ENCODE data around the gene SGTB.

SGTB gene, protein sequence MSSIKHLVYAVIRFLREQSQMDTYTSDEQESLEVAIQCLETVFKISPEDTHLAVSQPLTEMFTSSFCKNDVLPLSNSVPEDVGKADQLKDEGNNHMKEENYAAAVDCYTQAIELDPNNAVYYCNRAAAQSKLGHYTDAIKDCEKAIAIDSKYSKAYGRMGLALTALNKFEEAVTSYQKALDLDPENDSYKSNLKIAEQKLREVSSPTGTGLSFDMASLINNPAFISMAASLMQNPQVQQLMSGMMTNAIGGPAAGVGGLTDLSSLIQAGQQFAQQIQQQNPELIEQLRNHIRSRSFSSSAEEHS

DNA sequence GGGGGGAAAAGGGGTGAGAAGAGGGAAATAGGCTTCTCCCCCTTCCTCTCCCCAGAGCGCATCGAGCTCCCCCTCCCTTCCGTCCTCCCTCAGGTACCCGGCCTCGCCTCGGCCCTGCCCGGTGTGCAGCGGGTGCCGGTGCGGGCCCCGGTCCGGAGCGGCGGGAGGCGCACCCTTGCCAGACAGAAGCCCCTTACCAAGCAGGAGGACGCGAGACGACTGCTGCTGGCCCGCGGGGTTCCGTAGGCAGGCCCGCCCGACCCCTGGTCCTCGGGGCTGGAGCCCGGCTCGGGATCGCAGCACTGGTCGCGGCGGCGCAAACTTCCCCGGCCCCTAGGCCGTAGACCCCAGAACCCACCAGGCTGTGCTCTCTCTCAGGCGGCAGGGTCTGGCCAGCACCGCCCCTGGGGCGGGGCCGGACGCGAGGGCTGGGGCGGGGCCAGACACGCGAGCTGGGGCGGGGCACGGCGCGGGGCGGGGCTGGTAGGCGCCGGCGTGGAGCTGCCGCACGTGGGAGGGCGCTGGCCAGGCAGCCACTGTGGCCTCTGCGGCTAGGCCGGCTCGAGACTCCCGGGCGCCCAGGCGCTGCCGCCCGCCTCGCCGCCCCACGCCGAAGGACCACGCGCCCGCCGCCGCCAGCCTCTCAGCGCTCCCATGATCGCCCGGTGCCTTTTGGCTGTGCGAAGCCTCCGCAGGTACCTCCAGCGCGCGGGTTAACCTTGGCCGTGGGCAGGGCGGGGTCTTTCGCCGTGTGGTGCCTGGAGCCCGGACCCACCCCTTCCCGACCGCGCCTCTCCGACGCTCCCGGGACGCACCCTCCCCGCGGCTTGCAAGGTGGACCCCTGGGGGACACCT, at the start of gene SGTB, which contains the start of gene NLN:
Gene SGTB, minus strand, starts transcription at position 390 of the 855 bp plus-strand sequence. CDS start 1,302 bp downstream, outside the sequence.
Gene NLN, plus strand, starts transcription at position 486 of the 855 bp plus-strand sequence. Its CDS starts 169 bp downstream, at position 655.
- DNase-seq (ENCODE audit: low read depth, low spot score): no peak

DNA sequence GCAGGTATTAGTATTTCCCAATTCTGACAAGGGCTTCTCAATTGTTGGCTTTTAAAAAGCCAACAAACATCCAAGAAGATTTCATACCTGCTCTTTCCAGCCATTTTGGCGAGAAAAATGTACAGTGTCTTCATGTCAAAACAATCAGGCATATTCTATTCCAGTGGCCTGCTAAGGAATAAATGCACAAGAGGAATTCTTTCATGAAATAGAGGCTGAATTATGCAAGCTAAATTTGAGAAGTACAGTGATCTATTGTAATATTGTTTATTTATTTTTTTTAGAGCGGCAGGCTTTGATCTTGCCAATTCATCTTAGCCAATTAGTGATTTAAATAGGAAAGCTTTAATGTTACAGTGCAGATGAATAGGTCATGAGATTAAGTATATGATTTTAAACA, 49.4 kb upstream of the SGTB start:
- no peak for DNase-seq (ENCODE audit: low read depth, low spot score)

DNA sequence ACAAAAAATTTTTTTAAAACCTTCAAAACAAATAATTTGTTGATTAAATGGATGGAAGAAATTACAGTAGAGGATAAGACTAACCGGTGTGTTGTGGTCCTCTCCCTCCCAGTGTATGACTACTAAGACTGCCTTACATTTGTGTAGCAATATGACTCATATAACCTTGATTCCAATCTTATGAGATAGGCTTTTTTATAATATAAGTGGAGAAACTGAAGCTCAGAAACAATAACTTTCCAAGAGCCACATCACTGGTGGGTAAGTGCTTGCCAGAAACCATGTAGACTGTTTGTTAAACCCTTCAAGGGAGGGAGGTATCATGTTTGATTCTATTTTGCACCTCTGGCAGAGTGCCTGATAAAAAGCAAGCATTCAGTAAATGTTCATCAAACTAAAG, 47.6 kb upstream of the SGTB start:
- DNase-seq (ENCODE audit: low read depth, low spot score): peak; percentile 44

DNA sequence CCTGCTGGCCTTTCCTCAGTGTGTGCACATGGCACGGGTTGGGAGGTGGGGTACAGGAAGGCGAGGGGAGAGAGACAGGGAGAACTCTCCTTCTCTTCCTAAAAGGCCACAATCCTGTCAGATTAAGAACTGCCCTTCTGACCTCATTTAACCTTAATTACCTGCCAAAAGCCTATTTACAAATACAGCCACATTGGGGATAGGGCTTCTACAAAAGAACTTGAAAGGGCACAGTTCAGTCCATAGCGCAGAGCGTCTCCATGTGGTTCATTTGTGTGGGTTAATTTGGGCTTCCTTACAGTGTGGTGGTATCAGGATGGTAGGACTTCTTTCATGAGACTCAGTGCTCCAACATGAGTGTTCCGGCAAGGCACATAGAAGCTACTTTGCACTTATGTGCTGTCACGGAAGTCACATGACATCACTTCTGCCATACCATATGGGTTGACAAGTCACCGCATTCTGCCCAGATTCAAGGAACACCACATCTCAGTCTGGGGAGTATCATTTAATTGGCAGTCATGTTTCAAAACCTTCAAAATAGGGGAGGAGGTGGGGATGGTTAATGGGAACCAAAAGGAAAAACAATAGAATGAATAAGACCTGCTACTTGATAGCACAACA, 46.9 kb upstream of the SGTB start:
- DNase-seq (ENCODE audit: low read depth, low spot score): no peak

DNA sequence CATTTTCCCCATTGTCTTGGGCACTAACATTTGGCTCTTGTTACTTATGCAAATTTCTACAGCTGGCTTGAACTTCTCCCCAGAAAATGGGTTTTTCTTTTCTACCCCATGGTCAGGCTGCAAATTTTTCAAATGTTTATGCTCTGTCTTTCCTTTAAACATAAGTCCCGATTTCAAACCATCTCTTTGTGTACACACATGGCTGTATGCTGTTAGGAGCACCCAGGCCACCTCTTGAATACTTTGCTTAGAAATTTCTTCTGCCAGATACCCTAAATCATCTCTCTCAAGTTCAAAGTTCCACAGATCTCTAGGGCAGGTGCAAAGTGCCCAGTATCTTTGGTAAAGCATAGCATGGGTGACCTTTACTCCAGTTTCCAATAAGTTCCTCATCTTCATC, 45.7 kb upstream of the SGTB start:
- no peak for DNase-seq (ENCODE audit: low read depth, low spot score)

DNA sequence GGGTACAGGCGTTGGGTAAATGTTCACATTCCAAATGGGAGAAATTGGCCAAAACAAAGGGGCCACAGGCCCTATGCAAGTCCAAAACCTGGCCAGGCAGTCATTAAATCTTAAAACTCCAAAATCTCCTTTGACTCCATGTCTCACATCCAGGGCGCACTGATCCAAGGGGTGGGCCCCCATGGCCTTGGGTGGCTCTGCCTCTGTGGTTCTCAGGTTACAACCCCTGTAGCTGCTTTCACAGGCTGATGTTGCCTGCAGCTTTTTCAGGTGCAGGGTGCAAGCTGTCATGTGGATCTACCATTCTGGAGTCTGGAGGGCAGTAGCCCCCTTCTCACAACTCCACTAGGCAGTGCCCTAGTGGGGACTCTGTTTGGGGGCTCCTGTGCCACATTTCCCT, 44.9 kb upstream of the SGTB start:
- no peak for DNase-seq (ENCODE audit: low read depth, low spot score)

DNA sequence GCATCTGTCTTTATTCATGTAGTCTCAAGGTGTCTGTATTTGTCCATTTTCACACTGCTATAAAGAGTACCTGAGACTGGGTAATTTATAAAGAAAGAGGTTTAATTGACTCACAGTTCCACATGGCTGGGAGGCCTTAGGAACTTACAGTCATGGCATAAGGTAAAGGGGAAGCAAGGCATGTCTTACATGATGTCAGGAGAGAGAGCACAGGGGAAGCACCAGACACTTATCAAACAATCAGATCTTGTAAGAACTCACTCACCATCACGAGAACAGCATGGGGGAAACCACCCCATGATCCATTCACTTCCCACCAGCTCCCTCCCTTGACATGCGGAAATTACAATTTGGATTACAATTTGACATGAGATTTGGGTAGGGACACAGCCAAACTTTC, 44.3 kb upstream of the SGTB start:
- DNase-seq (ENCODE audit: low read depth, low spot score): no peak

DNA sequence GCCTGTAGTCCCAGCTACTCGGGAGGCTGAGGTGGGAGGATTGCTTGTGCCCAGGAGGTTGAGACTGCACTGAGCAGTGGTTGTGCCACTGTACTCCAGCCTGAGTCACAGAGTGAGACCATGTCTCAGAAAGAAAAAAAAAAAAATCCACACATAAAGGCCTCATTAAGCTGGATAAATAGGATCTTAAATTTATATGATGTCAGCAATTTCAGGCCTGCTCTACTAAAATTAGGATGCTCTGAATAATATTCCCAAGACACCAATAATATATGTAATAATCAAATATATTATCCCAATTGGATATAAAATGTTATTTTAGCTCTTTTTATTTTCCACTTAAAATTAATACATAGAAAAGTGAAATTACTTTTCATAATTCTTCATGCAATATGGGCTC, 43.7 kb upstream of the SGTB start:
- DNase-seq (ENCODE audit: low read depth, low spot score): no peak

DNA sequence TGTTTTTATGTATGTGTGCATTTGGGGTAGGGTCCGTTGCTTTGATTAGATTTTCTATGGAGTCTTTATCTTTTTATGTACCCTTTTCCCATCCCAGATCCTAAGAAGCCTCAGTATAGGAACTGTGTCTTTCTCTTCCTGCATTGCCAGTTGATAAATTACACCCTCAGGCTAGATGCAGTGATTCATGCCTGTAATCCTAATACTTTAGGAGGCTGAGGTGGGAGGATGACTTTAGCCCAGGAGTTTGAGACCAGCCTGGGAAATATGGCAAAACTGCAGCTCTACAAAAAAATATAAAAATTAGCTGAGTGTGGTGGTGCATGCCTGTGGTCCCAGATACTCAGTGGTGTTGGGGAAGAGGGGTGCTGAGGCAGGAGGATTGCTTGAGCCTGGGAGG, 40.3 kb upstream of the SGTB start:
- DNase-seq (ENCODE audit: low read depth, low spot score): no peak

DNA sequence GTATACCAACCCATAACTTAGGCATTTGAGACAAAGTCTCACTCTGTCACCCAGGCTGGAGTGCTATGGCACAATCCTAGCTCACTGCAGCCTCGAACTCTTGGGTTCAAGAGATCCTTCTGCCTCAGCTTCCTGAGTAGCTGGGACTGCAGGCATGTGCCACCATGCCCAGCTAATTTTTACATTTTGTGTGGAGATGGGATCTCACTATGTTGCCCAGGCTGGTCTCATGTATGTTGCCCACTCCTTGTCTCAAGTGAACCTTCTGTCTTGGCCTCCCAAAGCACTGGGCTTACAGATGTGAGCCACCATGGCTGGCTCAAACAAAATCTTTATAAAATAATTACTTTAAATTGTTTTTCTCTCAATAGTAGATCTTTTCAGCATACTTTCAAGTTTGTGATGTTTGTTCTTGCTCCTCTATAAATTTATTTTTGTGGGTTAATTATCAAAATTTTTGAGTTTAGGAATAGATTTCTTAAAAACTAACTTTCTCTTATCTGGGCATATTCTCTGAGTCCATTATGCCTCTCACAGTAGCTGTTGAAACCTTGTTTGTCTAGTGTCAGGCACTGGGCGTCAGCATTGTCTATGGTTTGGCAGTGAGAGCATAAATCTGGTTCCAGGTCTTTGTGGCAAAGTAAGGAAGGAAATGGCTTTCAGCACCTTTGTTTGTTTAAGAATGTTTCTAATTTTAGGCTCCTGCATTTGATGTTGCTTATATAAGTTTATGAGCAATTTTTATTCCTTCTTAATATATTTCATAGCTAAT, 38.8 kb upstream of the SGTB start:
- DNase-seq (ENCODE audit: low read depth, low spot score): no peak

DNA sequence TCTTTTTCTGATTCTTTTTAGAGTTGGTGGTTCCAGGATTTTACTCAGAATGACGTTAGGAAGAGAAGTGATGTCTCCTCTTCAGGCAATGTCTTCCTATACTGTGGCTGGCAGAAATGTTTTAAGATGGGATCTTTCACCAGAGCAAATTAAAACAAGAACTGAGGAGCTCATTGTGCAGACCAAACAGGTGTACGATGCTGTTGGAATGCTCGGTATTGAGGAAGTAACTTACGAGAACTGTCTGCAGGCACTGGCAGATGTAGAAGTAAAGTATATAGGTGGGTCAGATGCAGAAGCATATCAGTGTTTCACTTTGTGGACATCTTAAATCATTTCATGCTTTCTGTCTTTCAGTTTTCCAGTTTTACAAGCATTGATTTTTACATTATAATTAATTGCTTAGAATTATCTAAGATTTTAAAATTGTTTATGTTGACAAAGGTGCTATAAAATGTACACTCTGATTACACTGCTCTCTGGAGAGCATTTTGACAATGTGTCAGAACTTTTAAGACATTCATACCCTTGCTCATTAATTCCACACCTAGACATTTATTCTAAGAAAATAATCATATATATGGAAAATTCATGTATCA, 36.7 kb upstream of the SGTB start:
- no peak for DNase-seq (ENCODE audit: low read depth, low spot score)

DNA sequence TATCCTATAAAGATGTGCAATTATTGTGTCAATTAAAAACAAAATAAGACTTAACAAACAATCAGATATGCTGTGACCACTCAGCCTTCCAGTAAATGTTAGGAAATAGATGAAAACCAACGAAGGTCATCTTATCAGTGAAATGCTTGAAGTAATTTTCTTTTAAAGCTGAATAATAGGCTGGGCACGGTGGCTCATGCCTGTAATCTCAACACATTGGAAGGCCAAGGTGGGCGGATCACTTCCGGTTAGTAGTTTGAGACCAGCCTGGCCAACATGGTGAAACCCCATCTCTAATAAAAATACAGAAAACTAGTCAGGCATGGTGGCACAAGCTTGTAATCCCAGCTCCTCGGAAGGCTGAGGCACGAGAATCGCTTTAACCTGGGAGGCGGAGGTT, 31.3 kb upstream of the SGTB start:
- no peak for DNase-seq (ENCODE audit: low read depth, low spot score)

DNA sequence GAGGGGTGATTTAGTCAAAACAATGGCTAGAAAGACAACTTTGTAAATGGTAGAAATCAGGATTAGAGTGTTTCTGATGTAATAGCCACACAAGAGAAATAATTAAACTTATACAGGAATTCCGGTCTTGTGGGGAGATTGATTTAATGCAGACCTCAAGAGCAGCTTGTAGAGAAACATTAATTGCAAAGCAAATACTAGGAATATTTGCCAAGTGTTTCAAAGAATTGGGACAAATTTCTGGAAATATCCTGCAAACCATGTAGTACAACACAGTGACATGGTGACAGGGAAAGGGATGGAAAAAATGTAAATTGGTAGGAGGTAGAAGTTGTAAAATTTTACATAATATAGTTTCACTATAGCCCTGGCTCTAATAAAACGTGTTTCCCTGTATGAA, 29.0 kb upstream of the SGTB start:
- no peak for DNase-seq (ENCODE audit: low read depth, low spot score)

DNA sequence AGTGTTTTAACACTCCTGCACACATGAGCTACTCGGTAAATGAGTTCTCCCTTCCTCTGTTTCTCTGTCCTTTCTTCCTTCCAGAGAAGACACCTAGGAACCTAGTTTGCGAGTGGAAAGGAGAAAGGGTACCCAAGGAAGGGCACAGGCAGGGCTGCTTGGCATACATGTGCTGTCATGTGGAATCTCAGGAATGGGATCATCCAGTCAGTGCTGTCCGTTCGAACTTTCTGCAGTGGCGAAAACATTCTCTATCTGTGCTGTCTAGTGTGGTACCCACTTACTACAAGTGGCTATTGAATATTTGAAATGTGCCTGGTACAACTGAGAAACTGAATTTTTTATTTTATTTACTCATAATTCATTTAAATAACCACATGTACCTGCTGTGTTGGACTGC, 28.0 kb upstream of the SGTB start:
- DNase-seq (ENCODE audit: low read depth, low spot score): no peak

DNA sequence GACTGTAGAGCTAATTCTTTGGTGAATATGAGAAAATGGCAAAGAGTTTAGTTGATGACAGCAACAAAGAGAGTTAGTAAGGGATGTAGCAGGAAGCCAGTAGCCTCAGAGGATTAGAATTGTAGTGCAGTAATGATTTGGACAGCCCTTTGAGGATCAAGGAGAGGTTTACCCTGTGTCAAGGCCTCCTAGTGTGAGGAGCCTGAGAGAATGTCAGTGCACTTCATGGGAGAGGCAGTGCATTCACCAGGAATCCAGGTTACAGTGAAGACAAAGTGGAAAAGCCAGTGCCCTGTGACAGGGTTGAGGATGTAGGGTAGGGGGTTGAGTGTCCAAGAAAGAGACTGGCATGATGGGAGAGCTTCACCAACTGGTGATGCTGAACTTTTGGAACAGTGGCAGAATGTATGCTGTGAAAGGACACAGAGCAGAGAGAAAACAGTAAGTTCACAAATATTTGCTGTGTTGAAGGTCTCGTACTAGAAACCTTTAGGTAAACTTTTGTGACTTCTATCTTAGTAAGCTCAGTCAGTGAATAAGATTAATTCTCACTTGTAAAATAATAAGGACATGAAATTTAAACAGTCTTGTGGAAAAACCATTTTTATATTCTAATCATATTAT, 27.4 kb upstream of the SGTB start:
- DNase-seq (ENCODE audit: low read depth, low spot score): no peak

DNA sequence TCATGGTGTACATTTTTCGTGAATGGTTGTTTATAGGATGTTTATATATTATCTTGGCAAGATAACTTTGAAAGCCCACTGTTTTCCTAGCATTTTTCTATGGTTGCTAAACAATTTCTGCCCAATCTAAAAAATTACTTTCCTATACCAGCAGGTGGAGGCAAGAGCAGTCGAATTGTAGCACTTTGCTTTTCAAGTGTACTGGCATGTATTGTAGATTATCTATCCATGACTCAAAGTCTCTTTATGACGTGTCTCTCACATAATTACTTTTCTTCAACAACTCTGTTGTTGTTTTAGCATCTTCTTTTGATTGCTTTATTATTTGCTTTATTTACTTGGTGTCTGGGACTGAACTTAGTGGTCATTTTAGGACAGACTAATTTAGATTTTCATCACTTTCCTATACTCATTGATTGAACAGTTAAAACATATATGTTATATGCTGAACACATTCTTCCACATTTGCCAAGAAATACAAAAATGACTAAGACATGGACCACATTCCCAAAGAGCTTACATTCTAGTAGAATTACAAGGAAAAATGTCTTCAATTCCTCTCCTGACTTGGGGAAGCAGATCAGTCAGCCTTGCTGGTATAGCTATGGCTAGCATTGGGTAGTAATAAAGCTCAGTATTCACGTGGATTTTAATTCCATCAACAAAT, 20.8 kb upstream of the SGTB start:
- DNase-seq (ENCODE audit: low read depth, low spot score): no peak

DNA sequence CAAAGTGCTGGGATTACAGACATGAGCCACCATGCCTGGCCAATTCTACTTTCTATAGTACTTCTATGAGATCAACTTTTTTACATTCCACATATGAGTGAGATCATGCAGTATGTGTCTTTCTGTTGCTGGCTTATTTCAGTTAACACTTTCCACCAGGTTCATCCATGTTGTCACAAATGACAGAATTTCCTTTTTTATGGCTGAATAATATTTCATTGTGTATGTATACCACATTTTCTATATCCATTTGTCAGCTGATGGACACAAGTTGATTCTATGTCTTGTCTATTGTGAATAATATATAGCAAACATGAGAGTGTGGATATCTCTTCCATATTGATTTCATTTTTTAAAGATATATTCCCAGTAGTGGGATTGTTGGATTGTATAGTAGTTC, 17.3 kb upstream of the SGTB start:
- DNase-seq (ENCODE audit: low read depth, low spot score): no peak

DNA sequence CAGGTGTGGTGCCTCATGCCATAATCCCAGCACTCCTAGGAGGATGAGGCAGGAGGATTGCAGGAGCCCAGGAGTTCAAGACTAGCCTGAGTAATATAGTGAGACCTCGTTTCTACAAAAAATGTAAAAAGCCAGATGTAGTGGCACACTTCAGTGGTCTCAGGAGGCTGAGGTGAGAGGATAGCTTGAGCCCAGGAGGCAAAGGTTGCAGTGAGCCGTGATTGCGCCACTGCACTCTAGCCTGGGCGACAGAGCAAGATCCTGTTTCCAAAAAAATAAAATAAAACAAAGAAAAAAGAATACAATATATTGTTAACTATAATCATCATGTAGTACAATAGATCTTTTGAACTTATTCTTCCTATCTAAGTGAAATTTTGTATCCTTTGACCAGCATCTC, 16.4 kb upstream of the SGTB start:
- DNase-seq (ENCODE audit: low read depth, low spot score): no peak

DNA sequence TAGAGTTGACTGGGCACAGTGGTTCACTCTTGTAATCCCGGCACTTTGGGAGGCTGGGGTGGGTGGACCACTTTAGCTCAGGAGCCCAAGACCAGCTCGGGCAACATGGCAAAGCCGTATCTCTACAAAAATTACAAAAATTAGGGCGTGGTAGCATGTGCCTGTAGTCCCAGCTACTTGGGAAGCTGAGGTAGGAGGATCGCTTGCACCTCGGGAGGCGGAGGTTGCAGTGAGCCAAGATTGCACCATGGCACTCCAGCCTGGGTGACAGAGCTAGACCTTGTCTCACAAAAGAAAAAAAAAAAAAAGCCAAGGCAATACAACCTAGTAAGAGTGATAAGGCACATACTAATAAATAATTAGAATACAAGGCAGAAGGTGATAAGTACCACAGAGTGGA, 15.9 kb upstream of the SGTB start:
- no peak for DNase-seq (ENCODE audit: low read depth, low spot score)

DNA sequence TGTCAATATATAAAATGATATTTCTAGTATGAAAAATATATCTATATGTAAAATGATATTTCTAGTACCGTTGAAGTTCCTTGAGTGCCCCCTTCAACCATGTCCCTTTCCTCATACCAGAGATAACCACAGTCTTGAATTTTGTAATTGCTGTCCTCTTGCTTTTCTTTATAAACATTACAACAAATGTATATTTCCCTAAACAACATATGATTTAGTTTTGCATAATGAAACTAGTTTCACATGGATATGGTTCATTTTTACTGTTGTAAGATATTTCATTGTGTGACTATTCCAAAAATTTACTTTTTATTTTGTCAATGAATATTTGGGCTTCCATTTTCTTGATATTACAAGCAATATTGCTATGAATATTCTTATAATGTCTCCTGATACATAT, 14.1 kb upstream of the SGTB start:
- DNase-seq (ENCODE audit: low read depth, low spot score): no peak

All from smooth muscle cell of the brain vasculature (primary cell).